SK-N-SH (cell line): ENCODE data around the gene RYR3. TPM values are rescaled to one million over a fixed set of nuclear protein-coding genes. Genes with fewer than 3 reads are reported as not detected.

Source experiments
- CTCF ChIA-PET: fragments of 300-600, 350-600 bp; formaldehyde crosslinking; extraction: SDS; loops from one replicate; lab custom pipeline; 2021; lab: Yijun Ruan, JAX
- POLR2A ChIA-PET: fragments of 350-600 bp; sonication (Branson Sonifier 250); formaldehyde crosslinking; extraction: SDS; loops from one replicate; lab custom pipeline; 2020; ENCODE audit warnings: antibody characterized with exemption, inconsistent platforms; lab: Yijun Ruan, JAX
- DNase-seq: peaks from one replicate; pipeline ENCODE4 v3.0.0; 2012
- H2AFZ ChIP-seq: fragments of 200-600 bp; sonication (generic); 2 replicates; pipeline ENCODE4 v1.8.1; 2016; ENCODE audit warnings: antibody characterized with exemption, mild to moderate bottlenecking, low read depth
- H3F3A ChIP-seq: fragments of 200-600 bp; sonication (generic); replicated peaks from 2 replicates; pipeline ENCODE3; 2016; ENCODE audit warnings: antibody characterized with exemption, mild to moderate bottlenecking; ENCODE audit not compliant: insufficient read depth
- H3K27ac ChIP-seq, 2 experiments: fragments of 200-500 bp in 1 of 2; fragments of 200-600 bp in 1 of 2; sonication (Bioruptor generic) in 1 of 2; sonication (generic), shearing (Covaris generic) in 1 of 2; 2 replicates each; pipeline versions ENCODE4 v1.5.1 to v1.6.1; 2014 to 2016; ENCODE audit warnings: low read depth in 2 of 2, inconsistent platforms in 1 of 2, low read length in 1 of 2, mild to moderate bottlenecking in 1 of 2, mixed read lengths in 1 of 2
- H3K27me3 ChIP-seq: fragments of 200-600 bp; sonication (generic), shearing (Covaris generic); 2 replicates; pipeline ENCODE4 v1.6.1; 2016; ENCODE audit warnings: mixed run types; ENCODE audit not compliant: insufficient read depth
- H3K36me3 ChIP-seq, 2 experiments: fragments of 200-500 bp in 1 of 2; fragments of 200-600 bp in 1 of 2; sonication (Bioruptor generic) in 1 of 2; sonication (generic) in 1 of 2; replicated peaks in 1 of 2; 2 replicates each; pipeline versions ENCODE3 to v1.5.1; 2014 to 2016; ENCODE audit warnings: low read length in 1 of 2, mild to moderate bottlenecking in 1 of 2; ENCODE audit not compliant: insufficient read depth in 2 of 2, control insufficient read depth in 1 of 2
- H3K4me1 ChIP-seq, 2 experiments: fragments of 200-500 bp in 1 of 2; fragments of 200-600 bp in 1 of 2; sonication (Bioruptor generic) in 1 of 2; sonication (generic), shearing (Covaris generic) in 1 of 2; 2 replicates each; pipeline versions ENCODE4 v1.5.1 to v1.6.1; 2014 to 2016; ENCODE audit warnings: low read depth in 1 of 2, low read length in 1 of 2, mixed run types in 1 of 2; ENCODE audit not compliant: insufficient read depth in 2 of 2, control insufficient read depth in 1 of 2
- H3K4me2 ChIP-seq: fragments of 200-600 bp; sonication (generic), shearing (Covaris generic); 2 replicates; pipeline ENCODE4 v1.6.1; 2017; ENCODE audit warnings: mixed run types
- H3K4me3 ChIP-seq, 2 experiments: fragments of 200-500 bp in 1 of 2; fragments of 200-600 bp in 1 of 2; sonication (Bioruptor generic) in 1 of 2; sonication (generic), shearing (Covaris generic) in 1 of 2; 2 replicates each; pipeline versions ENCODE4 v1.5.1 to v1.8.1; 2014 to 2016; ENCODE audit warnings: low read depth in 2 of 2, inconsistent platforms in 1 of 2, low read length in 1 of 2, mild to moderate bottlenecking in 1 of 2, mixed read lengths in 1 of 2, moderate library complexity in 1 of 2
- H3K79me2 ChIP-seq: fragments of 200-600 bp; sonication (generic); 2 replicates; pipeline ENCODE4 v1.8.1; 2017; ENCODE audit warnings: mild to moderate bottlenecking; ENCODE audit not compliant: insufficient read depth
- H3K9ac ChIP-seq: fragments of 200-600 bp; sonication (generic); 2 replicates; pipeline ENCODE4 v1.6.1; 2017; ENCODE audit warnings: mixed run types
- H3K9me2 ChIP-seq: fragments of 200-600 bp; sonication (generic); 2 replicates; pipeline ENCODE4 v1.6.1; 2017; ENCODE audit warnings: mixed run types
- H3K9me3 ChIP-seq: fragments of 200-600 bp; sonication (generic); 2 replicates; pipeline ENCODE4 v1.6.1; 2017; ENCODE audit warnings: mixed run types, mild to moderate bottlenecking, moderate library complexity
- H4K20me1 ChIP-seq: fragments of 200-600 bp; sonication (generic); 2 replicates; pipeline ENCODE4 v1.6.1; 2017; ENCODE audit warnings: mild to moderate bottlenecking, mixed run types; ENCODE audit not compliant: insufficient read depth
- EP300 ChIP-seq, 2 experiments: IDR thresholded peaks; 2 replicates each; pipeline versions ENCODE4 v1.4.0 to v1.6.1; 2012; ENCODE audit warnings: borderline replicate concordance in 1 of 2, low read depth in 1 of 2, low read length in 1 of 2
- FOXM1 ChIP-seq: IDR thresholded peaks from 2 replicates; pipeline ENCODE4 v1.4.0; 2012; ENCODE audit warnings: low read depth, mild to moderate bottlenecking
- GABPA ChIP-seq: IDR thresholded peaks from 2 replicates; pipeline ENCODE4 v1.4.0; 2012; ENCODE audit warnings: low read depth, mild to moderate bottlenecking
- GATA2 ChIP-seq: sonication (generic); formaldehyde crosslinking; IDR thresholded peaks from 2 replicates; pipeline ENCODE4 v1.5.0; 2020; ENCODE audit warnings: mild to moderate bottlenecking, missing genetic modification reagents
- JUND ChIP-seq: IDR thresholded peaks from 2 replicates; pipeline ENCODE4 v1.4.0; 2012
- MXI1 ChIP-seq: IDR thresholded peaks from 2 replicates; pipeline ENCODE4 v1.6.1; 2012; ENCODE audit warnings: mild to moderate bottlenecking, low read depth, low read length, improper control_type of control experiment
- POLR2AphosphoS5 ChIP-seq: IDR thresholded peaks from 2 replicates; pipeline ENCODE4 v1.6.1; 2012; ENCODE audit warnings: low read depth, low read length
- RFX5 ChIP-seq: IDR thresholded peaks from 2 replicates; pipeline ENCODE4 v1.6.1; 2012; ENCODE audit warnings: mild to moderate bottlenecking, improper control_type of control experiment, low read length
- TEAD4 ChIP-seq: IDR thresholded peaks from 2 replicates; pipeline ENCODE4 v1.4.0; 2012; ENCODE audit warnings: mild to moderate bottlenecking, borderline replicate concordance; ENCODE audit not compliant: insufficient read depth
- WGBS: methylation state at CpG from one replicate; pipeline ENCODE4 v1.1.6; 2017; ENCODE audit warnings: low lambda C conversion rate; 5-methylcytosine and 5-hydroxymethylcytosine counted together
- polyA plus RNA-seq, 3 experiments: library from polyadenylated mRNA; depleted of rRNA; stranded (reverse); fragments of >200 nt; gene quantifications; 2 replicates each; pipeline ENCODE4 v1.2.3, GENCODE V29; 2012
- TF ChIP-seq, protein P1 (sequence below): IDR thresholded peaks from 2 replicates; pipeline ENCODE4 v1.4.0; 2012; ENCODE audit warnings: low read depth
- TF ChIP-seq, protein P2 (sequence below): IDR thresholded peaks from 2 replicates; pipeline ENCODE4 v1.6.1; 2012; ENCODE audit warnings: mild to moderate bottlenecking, low read depth, low read length, moderate library complexity

RYR3 gene
- polyA plus RNA-seq, 1 of the 3 experiments (the other 2 are of a cell fraction) = 0.02 TPM

DNA sequence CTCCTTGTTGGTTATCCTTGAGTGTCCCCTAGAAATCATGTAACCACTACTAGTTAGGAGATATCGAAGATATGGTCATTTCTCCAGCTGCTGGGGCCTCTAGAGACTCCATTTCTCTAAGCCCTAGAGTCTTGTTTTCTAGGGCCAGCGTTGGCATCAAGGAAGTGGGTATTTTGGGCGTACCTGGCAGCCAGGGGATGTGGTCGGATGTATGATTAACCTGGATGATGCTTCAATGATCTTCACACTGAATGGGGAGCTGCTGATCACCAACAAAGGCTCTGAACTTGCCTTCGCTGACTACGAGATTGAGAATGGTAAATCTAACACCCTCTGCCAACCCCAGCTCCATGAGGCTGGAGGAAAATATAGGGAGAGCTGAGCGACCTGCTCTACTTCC is 325.5 kb downstream of the RYR3 start:
- Histone ChIP-seq H3K4me2 (no peak overlapping the region), H3K79me2 (no peaks in the 10 kb centered on the region), H3F3A (no peaks in the 10 kb centered on the region), H2AFZ (no peak overlapping the region), H3K4me3 (no peak overlapping the region), H3K36me3 (no peaks in the 10 kb centered on the region), H3K4me1 (peaks cover 0 to 21% of the 10 kb centered on the region in 2 experiments; a peak in 2 of 4 replicates), H3K27ac (no peak overlapping the region), H3K9me3 (no peaks in the 10 kb centered on the region), H4K20me1 (no peaks in the 10 kb centered on the region), H3K9me2 (no peaks in the 10 kb centered on the region), H3K9ac (no peak overlapping the region), H3K27me3 (peaks cover 11% of the 10 kb centered on the region; the same call in 1 of the 2 replicates)
- no peak for DNase-seq
- no peak for TF ChIP-seq RFX5
- no peak for TF ChIP-seq POLR2AphosphoS5
- TF ChIP-seq, protein P1, sequence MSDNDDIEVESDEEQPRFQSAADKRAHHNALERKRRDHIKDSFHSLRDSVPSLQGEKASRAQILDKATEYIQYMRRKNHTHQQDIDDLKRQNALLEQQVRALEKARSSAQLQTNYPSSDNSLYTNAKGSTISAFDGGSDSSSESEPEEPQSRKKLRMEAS = no peak
- no peak for TF ChIP-seq GABPA
- no peak for TF ChIP-seq MXI1
- no peak for TF ChIP-seq GATA2
- TF ChIP-seq, protein P2, sequence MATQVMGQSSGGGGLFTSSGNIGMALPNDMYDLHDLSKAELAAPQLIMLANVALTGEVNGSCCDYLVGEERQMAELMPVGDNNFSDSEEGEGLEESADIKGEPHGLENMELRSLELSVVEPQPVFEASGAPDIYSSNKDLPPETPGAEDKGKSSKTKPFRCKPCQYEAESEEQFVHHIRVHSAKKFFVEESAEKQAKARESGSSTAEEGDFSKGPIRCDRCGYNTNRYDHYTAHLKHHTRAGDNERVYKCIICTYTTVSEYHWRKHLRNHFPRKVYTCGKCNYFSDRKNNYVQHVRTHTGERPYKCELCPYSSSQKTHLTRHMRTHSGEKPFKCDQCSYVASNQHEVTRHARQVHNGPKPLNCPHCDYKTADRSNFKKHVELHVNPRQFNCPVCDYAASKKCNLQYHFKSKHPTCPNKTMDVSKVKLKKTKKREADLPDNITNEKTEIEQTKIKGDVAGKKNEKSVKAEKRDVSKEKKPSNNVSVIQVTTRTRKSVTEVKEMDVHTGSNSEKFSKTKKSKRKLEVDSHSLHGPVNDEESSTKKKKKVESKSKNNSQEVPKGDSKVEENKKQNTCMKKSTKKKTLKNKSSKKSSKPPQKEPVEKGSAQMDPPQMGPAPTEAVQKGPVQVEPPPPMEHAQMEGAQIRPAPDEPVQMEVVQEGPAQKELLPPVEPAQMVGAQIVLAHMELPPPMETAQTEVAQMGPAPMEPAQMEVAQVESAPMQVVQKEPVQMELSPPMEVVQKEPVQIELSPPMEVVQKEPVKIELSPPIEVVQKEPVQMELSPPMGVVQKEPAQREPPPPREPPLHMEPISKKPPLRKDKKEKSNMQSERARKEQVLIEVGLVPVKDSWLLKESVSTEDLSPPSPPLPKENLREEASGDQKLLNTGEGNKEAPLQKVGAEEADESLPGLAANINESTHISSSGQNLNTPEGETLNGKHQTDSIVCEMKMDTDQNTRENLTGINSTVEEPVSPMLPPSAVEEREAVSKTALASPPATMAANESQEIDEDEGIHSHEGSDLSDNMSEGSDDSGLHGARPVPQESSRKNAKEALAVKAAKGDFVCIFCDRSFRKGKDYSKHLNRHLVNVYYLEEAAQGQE = no peak
- no peak for TF ChIP-seq FOXM1
- TF ChIP-seq JUND = no peak
- POLR2A ChIA-PET = no interaction called here
- 21% methylated on average over 7 of the region's 7 CpGs for WGBS
- CTCF ChIA-PET = interaction anchor here (1.0 to 1.8 kb wide), 2 partner anchors 65 to 344 kb away, joined by 4 to 8 read pairs; no protein-coding TSS in a partner anchor

DNA sequence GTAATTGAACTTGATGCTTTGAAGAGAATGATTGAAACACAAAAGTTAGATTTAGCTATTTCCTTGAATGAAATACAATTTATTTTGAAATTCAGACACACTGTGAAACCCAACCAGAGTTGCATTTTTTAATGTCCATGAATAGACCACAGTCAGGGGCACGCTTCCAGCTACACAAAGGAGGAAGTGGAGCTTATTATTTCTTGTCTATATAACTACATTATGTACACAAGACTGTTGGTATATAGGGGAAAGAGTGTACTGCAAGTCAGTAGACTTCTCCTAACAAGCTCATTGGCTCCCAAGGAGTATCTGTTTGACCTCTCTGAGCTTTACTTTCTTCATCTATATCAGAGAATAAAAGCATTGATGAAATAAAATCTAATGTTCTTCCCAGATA is 326.2 kb downstream of the RYR3 start:
- H3K9me3 ChIP-seq = no peaks in the 10 kb centered on the region

More for the DNA sequence above, 326.2 kb downstream of the RYR3 start:
- Histone ChIP-seq H3K27me3 (peaks cover 11% of the 10 kb centered on the region; the same call in 1 of the 2 replicates), H2AFZ (no peak overlapping the region), H3K4me1 (peaks cover 0 to 25% of the 10 kb centered on the region in 2 experiments; a peak in 2 of 4 replicates), H3K4me3 (no peak overlapping the region), H3K9ac (no peak overlapping the region), H3K79me2 (no peaks in the 10 kb centered on the region), H3K9me2 (no peaks in the 10 kb centered on the region), H3K36me3 (no peaks in the 10 kb centered on the region), H4K20me1 (no peaks in the 10 kb centered on the region), H3K27ac (no peak overlapping the region), H3K4me2 (no peak overlapping the region), H3F3A (no peaks in the 10 kb centered on the region)
- no peak for DNase-seq
- TF ChIP-seq EP300 (IDR thresholded peaks at IDR 0.05; ENCODE audit: borderline replicate concordance in 1 of 2, low read depth in 1 of 2, low read length in 1 of 2) (no peak), JUND (no peak), TEAD4 (no peak)
- WGBS = 17% methylated on average over 1 of the region's 1 CpG
- CTCF ChIA-PET = interaction anchor here (0.6 to 1.8 kb wide), 4 partner anchors 64 to 550 kb away, joined by 3 to 8 read pairs (median 4); no protein-coding TSS in a partner anchor
- POLR2A ChIA-PET = no interaction called here
